Measurements from ENCODE around the gene MYO3B. TPM values are rescaled to one million over a fixed set of nuclear protein-coding genes. Genes with fewer than 3 reads are reported as not detected.

Gene MYO3B
- total and polyA plus RNA-seq, 2 of the 8 experiments (the other 6 are each of a cell fraction or from before 2014, with no cell fraction given), result 0.17 to 0.19 TPM

DNA sequence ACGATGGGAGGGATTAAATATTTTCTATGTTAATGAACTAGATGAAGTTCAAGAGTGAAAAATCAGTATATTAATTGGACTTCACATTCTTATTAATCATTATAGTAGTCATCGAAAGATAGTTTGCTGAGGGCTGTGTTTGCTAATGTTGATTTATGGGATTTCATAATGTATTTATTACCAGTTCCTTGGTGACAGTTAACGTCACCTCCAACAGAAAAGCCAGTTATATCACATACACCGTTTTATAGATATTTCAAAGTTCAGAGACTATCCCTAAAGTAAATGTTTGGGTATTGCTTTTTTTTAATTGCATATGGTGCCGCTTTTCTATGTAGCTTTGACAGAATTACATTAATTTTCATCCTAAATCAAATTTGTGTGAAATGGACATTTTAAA lies 487.8 kb downstream of the MYO3B start:
- H2BK12ac ChIP-seq (ENCODE audit: low read depth, low read length), result no peak overlapping the region
- TF ChIP-seq CTBP2 (IDR thresholded peaks at IDR 0.05; ENCODE audit: borderline replicate concordance, insufficient read depth, insufficient read length, low read length), result no peak
- TF ChIP-seq SRF (IDR thresholded peaks at IDR 0.05; ENCODE audit: low read depth, low read length), result no peak
- TF ChIP-seq BCL11A (IDR thresholded peaks at IDR 0.05; ENCODE audit: low read depth in 2 of 2, low read length in 2 of 2), result no peak
- TF ChIP-seq POLR2A (IDR thresholded peaks at IDR 0.05; ENCODE audit: control extremely low read depth in 1 of 2, low read depth in 2 of 2, low read length in 2 of 2), result no peak
- no peak for TF ChIP-seq EP300 (IDR thresholded peaks at IDR 0.05; ENCODE audit: borderline replicate concordance in 1 of 2, low read depth in 2 of 2, low read length in 2 of 2)
- no peak for TF ChIP-seq SAP30 (IDR thresholded peaks at IDR 0.05; ENCODE audit: insufficient read depth, insufficient replicate concordance, low read length)
- TF ChIP-seq TEAD4 (IDR thresholded peaks at IDR 0.05; ENCODE audit: low read depth, low read length), result no peak
- TF ChIP-seq HDAC6 (IDR thresholded peaks at IDR 0.05; ENCODE audit: low read depth, low read length), result no peak
- TF ChIP-seq BACH1 (IDR thresholded peaks at IDR 0.05; ENCODE audit: low read length), result no peak
- TF ChIP-seq RXRA (IDR thresholded peaks at IDR 0.05; ENCODE audit: insufficient read depth, low read depth, low read length), result no peak
- no peak for TF ChIP-seq KDM4A (IDR thresholded peaks at IDR 0.05; ENCODE audit: low read depth, low read length, severe bottlenecking)
- CTCF ChIA-PET (ENCODE audit: partially characterized antibody), result no interaction called here
- no peaks in the 10 kb centered on the region for H3K27me3 ChIP-seq (replicated peaks in 1 of 4; ENCODE audit: control insufficient read depth in 3 of 4, extremely low read depth in 1 of 4, insufficient read depth in 3 of 4, low read length in 3 of 4)
- no peaks in the 10 kb centered on the region for H3K23me2 ChIP-seq (ENCODE audit: low read depth, low read length)
- no peak overlapping the region for H2BK15ac ChIP-seq (ENCODE audit: low read length)
- POLR2A ChIA-PET (ENCODE audit: partially characterized antibody), result no interaction called here
- WGBS, 2 experiments (ENCODE audit: extremely low coverage in 1 of 2, insufficient coverage in 1 of 2, insufficient read length in 1 of 2, insufficient replicate concordance in 2 of 2, low coverage in 1 of 2, low lambda C conversion rate in 2 of 2, missing lambda C conversion rate in 1 of 2), result 83 to 100% methylated on average over 1 to 5 of the region's 5 CpGs
- H4K8ac ChIP-seq (ENCODE audit: extremely low read depth, insufficient read depth, low read length), result no peak overlapping the region
- no peaks in the 10 kb centered on the region for H3K79me2 ChIP-seq (ENCODE audit: control insufficient read depth in 1 of 2, insufficient read depth in 2 of 2, low read length in 2 of 2)
- H3K14ac ChIP-seq (ENCODE audit: insufficient read length), result no peak overlapping the region
- H3K4me2 ChIP-seq (ENCODE audit: insufficient read depth in 1 of 2, low read depth in 2 of 2, low read length in 2 of 2), result no peak overlapping the region
- no peak overlapping the region for H2BK120ac ChIP-seq (replicated peaks; ENCODE audit: low read depth, low read length)
- H3K4me3 ChIP-seq (ENCODE audit: extremely low read depth in 1 of 4, insufficient read depth in 2 of 4, low read depth in 3 of 4, low read length in 4 of 4), result no peak overlapping the region
- FAIRE-seq (no peak), DNase-seq (ENCODE audit: low read depth in 1 of 2, low spot score in 2 of 2) (no peak)
- H3K18ac ChIP-seq (ENCODE audit: extremely low read depth, low read length), result no peak overlapping the region
- H2AFZ ChIP-seq (ENCODE audit: low read length), result no peak overlapping the region
- no peak overlapping the region for H3K27ac ChIP-seq (ENCODE audit: low read depth, low read length)
- no peaks in the 10 kb centered on the region for H3K36me3 ChIP-seq (ENCODE audit: control insufficient read depth in 2 of 4, insufficient read depth in 4 of 4, low read length in 3 of 4)
- no peak overlapping the region for H3K9ac ChIP-seq (replicated peaks in 1 of 4; ENCODE audit: extremely low read depth in 1 of 4, low read depth in 3 of 4, low read length in 3 of 4)
- no peak overlapping the region for H4K91ac ChIP-seq (replicated peaks; ENCODE audit: insufficient read length, low read length)
- no peaks in the 10 kb centered on the region for H3K9me3 ChIP-seq (ENCODE audit: insufficient read depth in 2 of 2, low read depth in 1 of 2, low read length in 1 of 2)
- no peaks in the 10 kb centered on the region for H3K4me1 ChIP-seq (replicated peaks in 1 of 4; ENCODE audit: control insufficient read depth in 3 of 4, insufficient read depth in 4 of 4, low read length in 3 of 4)
- no peak overlapping the region for H3K4ac ChIP-seq (replicated peaks; ENCODE audit: insufficient read length, low read depth, low read length)
- no peak overlapping the region for H2BK5ac ChIP-seq (ENCODE audit: low read depth, low read length)
- H4K5ac ChIP-seq (ENCODE audit: insufficient read length, low read depth, low read length), result no peak overlapping the region
- no peak overlapping the region for H3K56ac ChIP-seq (replicated peaks; ENCODE audit: insufficient read length, low read depth, low read length)
- no peak overlapping the region for H3K23ac ChIP-seq (ENCODE audit: insufficient read length)
- no peaks in the 10 kb centered on the region for H3K79me1 ChIP-seq (ENCODE audit: low read depth, low read length)
- H2AK5ac ChIP-seq (ENCODE audit: low read depth, low read length), result no peak overlapping the region
- no peak overlapping the region for H2BK20ac ChIP-seq (ENCODE audit: low read length)
- no peaks in the 10 kb centered on the region for H4K20me1 ChIP-seq (replicated peaks in 1 of 2; ENCODE audit: control insufficient read depth in 1 of 2, insufficient read depth in 2 of 2, low read length in 2 of 2)
